Neural crest cell (in vitro differentiated cells): ENCODE measurements around the gene KHNYN. TPM values are rescaled to one million over a fixed set of nuclear protein-coding genes. Genes with fewer than 3 reads are reported as not detected.
"Not testable (repeated sequence)": the region's sequence is repeated elsewhere in the genome, so short reads cannot be mapped to it uniquely, and the experiment has no call there.

Experiments
- DNase-seq: peaks from one replicate; pipeline ENCODE4 v3.0.0; 2021; ENCODE audit warnings: low read depth, mixed read lengths, low spot score
- H3K27ac Mint-ChIP-seq: one replicate; pipeline ENCODE4 v1.8.0; 2021; ENCODE audit warnings: mild to moderate bottlenecking, mixed read lengths; ENCODE audit not compliant: unreplicated experiment
- H3K27me3 Mint-ChIP-seq: 2 replicates; pipeline ENCODE4 v1.8.0; 2021; ENCODE audit warnings: low read depth, mild to moderate bottlenecking, mixed read lengths
- H3K36me3 Mint-ChIP-seq: 2 replicates; pipeline ENCODE4 v1.8.0; 2021; ENCODE audit warnings: low read depth, mild to moderate bottlenecking, mixed read lengths
- H3K4me1 Mint-ChIP-seq: 2 replicates; pipeline ENCODE4 v1.8.0; 2021; ENCODE audit warnings: mixed read lengths
- H3K4me3 Mint-ChIP-seq: one replicate; pipeline ENCODE4 v1.8.0; 2021; ENCODE audit warnings: mild to moderate bottlenecking, mixed read lengths
- H3K9me3 Mint-ChIP-seq: 2 replicates; pipeline ENCODE4 v1.8.0; 2021; ENCODE audit warnings: mixed read lengths
- CTCF ChIP-seq: fragments of 200-600 bp; sonication (generic); conservative IDR thresholded peaks from 2 replicates; pipeline ENCODE4 v1.5.0; 2021; ENCODE audit warnings: antibody characterized with exemption, mild to moderate bottlenecking
- total RNA-seq: library from RNA; stranded (reverse); gene quantifications from 2 replicates; pipeline ENCODE4 v1.2.1, GENCODE V29; 2021

Gene KHNYN
- total RNA-seq, 1 donor from 2014 or later, result 49.3 TPM

- Mint-ChIP-seq H3K9me3 (no peaks in the 10 kb centered on the region), H3K4me1 (no peaks in the 10 kb centered on the region), H3K4me3 (no peak overlapping the region), H3K36me3 (no peaks in the 10 kb centered on the region), H3K27ac (no peak overlapping the region), H3K27me3 (peaks cover 38% of the 10 kb centered on the region)
- DNase-seq, result no peak
- TF ChIP-seq CTCF, result no peak
Measured at GRCh38 chr14:24387009-24387345, 42.8 kb upstream of the KHNYN start.

GRCh38 chr14:24387579-24387978, 42.2 kb upstream of the KHNYN start:
- H3K9me3 Mint-ChIP-seq, H3K27ac Mint-ChIP-seq, DNase-seq, H3K36me3 Mint-ChIP-seq, H3K4me3 Mint-ChIP-seq, H3K4me1 Mint-ChIP-seq: not testable (repeated sequence)
- H3K27me3 Mint-ChIP-seq, result peaks cover 41% of the 10 kb centered on the region

- no peak for TF ChIP-seq CTCF
- Mint-ChIP-seq H3K36me3 (no peaks in the 10 kb centered on the region), H3K27me3 (peaks cover 41% of the 10 kb centered on the region), H3K4me3 (no peak overlapping the region), H3K4me1 (no peaks in the 10 kb centered on the region), H3K9me3 (no peaks in the 10 kb centered on the region), H3K27ac (no peak overlapping the region)
- DNase-seq, result no peak
Measured at GRCh38 chr14:24388474-24389179, 41.1 kb upstream of the KHNYN start.

GRCh38 chr14:24389226-24389848, 40.4 kb upstream of the KHNYN start:
- H3K4me1 Mint-ChIP-seq, result no peaks in the 10 kb centered on the region

GRCh38 chr14:24390701-24391468, 38.9 kb upstream of the KHNYN start:
- no peaks in the 10 kb centered on the region for H3K36me3 Mint-ChIP-seq
- no peaks in the 10 kb centered on the region for H3K9me3 Mint-ChIP-seq
- no peak overlapping the region for H3K4me3 Mint-ChIP-seq
- no peak for TF ChIP-seq CTCF
- peaks cover 30% of the 10 kb centered on the region for H3K27me3 Mint-ChIP-seq
- no peak for DNase-seq
- H3K27ac Mint-ChIP-seq, result peak overlapping the region; percentile 47
- no peaks in the 10 kb centered on the region for H3K4me1 Mint-ChIP-seq

More at GRCh38 chr14:24389226-24389848, 40.4 kb upstream of the KHNYN start:
- peaks cover 37% of the 10 kb centered on the region for H3K27me3 Mint-ChIP-seq
- no peak for TF ChIP-seq CTCF
- H3K27ac Mint-ChIP-seq, result no peak overlapping the region
- no peaks in the 10 kb centered on the region for H3K36me3 Mint-ChIP-seq
- H3K9me3 Mint-ChIP-seq, result no peaks in the 10 kb centered on the region
- no peak overlapping the region for H3K4me3 Mint-ChIP-seq
- DNase-seq, result no peak
